IMR-90 (cell line): ENCODE results near the gene NEMP1. TPM values are rescaled to one million over a fixed set of nuclear protein-coding genes. Genes with fewer than 3 reads are reported as not detected.

ENCODE experiments used
- polyA plus RNA-seq, 3 experiments: library from polyadenylated mRNA; depleted of rRNA; stranded (reverse); fragments of >200 nt; gene quantifications; 2 replicates each; pipeline ENCODE4 v1.2.3, GENCODE V29; 2012; ENCODE audit warnings: low replicate concordance in 1 of 3
- total RNA-seq: library from RNA; depleted of rRNA; stranded (reverse); fragments of >200 nt; gene quantifications from 2 replicates; pipeline ENCODE4 v1.2.3, GENCODE V29; 2012; rRNA removed

NEMP1 gene
- total and polyA plus RNA-seq, 2 of the 4 experiments (the other 2 are of a cell fraction) = 8.9 to 10.9 TPM

Other genes starting within 250 kb of the NEMP1 start
- gene SDR9C7, start 144.4 kb downstream of the NEMP1 start, total RNA-seq = not detected in 2 replicates
- not detected in 2 replicates for gene SDR9C7, start 144.4 kb downstream of the NEMP1 start, polyA plus RNA-seq (2012; rRNA removed)
- not detected in 2 replicates for gene RDH16, start 121.2 kb downstream of the NEMP1 start, total RNA-seq
- gene RDH16, start 121.2 kb downstream of the NEMP1 start, polyA plus RNA-seq (2012; rRNA removed) = not detected in 2 replicates
- 5.2 and 5.3 TPM in 2 replicates for gene ZBTB39, start 72.2 kb downstream of the NEMP1 start, total RNA-seq
- 3.6 and 4.0 TPM in 2 replicates for gene ZBTB39, start 72.2 kb downstream of the NEMP1 start, polyA plus RNA-seq (2012; rRNA removed)
- gene TAC3, start 62.3 kb downstream of the NEMP1 start, total RNA-seq = not detected in 2 replicates
- 0.94 and 1.4 TPM in 2 replicates for gene TAC3, start 62.3 kb downstream of the NEMP1 start, polyA plus RNA-seq (2012; rRNA removed)
- under 0.01 TPM in 1 of 2 replicates, not detected in the other for gene MYO1A, start 28.7 kb downstream of the NEMP1 start, total RNA-seq
- gene MYO1A, start 28.7 kb downstream of the NEMP1 start, polyA plus RNA-seq (2012; rRNA removed) = not detected in 2 replicates
- 68.3 and 68.8 TPM in 2 replicates for gene NAB2, start 10.3 kb upstream of the NEMP1 start, total RNA-seq
- 65.1 and 65.2 TPM in 2 replicates for gene NAB2, start 10.3 kb upstream of the NEMP1 start, polyA plus RNA-seq (2012; rRNA removed)
- gene STAT6, start 32.6 kb upstream of the NEMP1 start, total RNA-seq = 38.9 and 43.4 TPM in 2 replicates
- 88.8 and 96.9 TPM in 2 replicates for gene STAT6, start 32.6 kb upstream of the NEMP1 start, polyA plus RNA-seq (2012; rRNA removed)
- gene LRP1, start 49.7 kb upstream of the NEMP1 start, total RNA-seq = 73.1 and 75.5 TPM in 2 replicates
- 142 and 155 TPM in 2 replicates for gene LRP1, start 49.7 kb upstream of the NEMP1 start, polyA plus RNA-seq (2012; rRNA removed)
- gene LRP1-AS, start 68.8 kb upstream of the NEMP1 start, total RNA-seq = not detected in 2 replicates
- gene LRP1-AS, start 68.8 kb upstream of the NEMP1 start, polyA plus RNA-seq (2012; rRNA removed) = not detected in 2 replicates
- gene NXPH4, start 138.0 kb upstream of the NEMP1 start, total RNA-seq = 0.36 and 0.56 TPM in 2 replicates
- 3.3 and 3.8 TPM in 2 replicates for gene NXPH4, start 138.0 kb upstream of the NEMP1 start, polyA plus RNA-seq (2012; rRNA removed)
- 225 and 266 TPM in 2 replicates for gene SHMT2, start 150.9 kb upstream of the NEMP1 start, total RNA-seq
- gene SHMT2, start 150.9 kb upstream of the NEMP1 start, polyA plus RNA-seq (2012; rRNA removed) = 302 and 364 TPM in 2 replicates
- under 0.01 and 0.18 TPM in 2 replicates for gene STAC3, start 172.4 kb upstream of the NEMP1 start, total RNA-seq
- gene STAC3, start 172.4 kb upstream of the NEMP1 start, polyA plus RNA-seq (2012; rRNA removed) = 0.67 and 0.80 TPM in 2 replicates